ENCODE results near the gene GNPAT. TPM values are rescaled to one million over a fixed set of nuclear protein-coding genes. Genes with fewer than 3 reads are reported as not detected.

GNPAT gene
- total RNA-seq, 1 experiment from 2014 or later = 42.8 TPM

DNA sequence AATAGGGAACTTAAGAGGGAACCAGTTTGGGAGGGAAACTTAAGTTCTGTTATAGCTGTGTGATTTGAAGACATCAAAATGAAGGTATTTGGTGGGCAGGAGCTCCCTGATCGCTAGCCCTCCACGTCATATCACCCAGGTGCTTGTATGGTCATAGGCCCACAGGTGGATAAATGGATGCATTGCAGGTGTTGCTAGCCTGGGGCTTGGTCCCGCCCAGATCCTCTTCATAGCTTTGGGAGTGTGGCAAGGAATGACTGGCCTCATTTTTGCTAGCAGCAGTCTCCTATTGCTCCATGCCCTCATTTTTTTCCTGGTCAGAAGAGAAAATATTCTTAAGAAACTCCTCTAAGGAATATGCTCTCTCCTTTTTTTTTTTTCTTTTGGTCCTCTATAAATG is 11.3 kb downstream of the GNPAT start:
- H3K9ac ChIP-seq (ENCODE audit: low read length) = no peak overlapping the region
- H3K4me2 ChIP-seq (ENCODE audit: low read length) = no peak overlapping the region
- H3K27me3 ChIP-seq (ENCODE audit: insufficient read depth, low read length) = no peaks in the 10 kb centered on the region
- H4K20me1 ChIP-seq (ENCODE audit: insufficient read depth) = peaks cover 3% of the 10 kb centered on the region; the same call in 1 of the 2 replicates
- RAD21 ChIA-PET (ENCODE audit: low non-redundant PET in 1 of 2, low total read pairs in 2 of 2, uncharacterized antibody in 2 of 2, unreplicated experiment in 2 of 2) = no interaction called here
- H2AFZ ChIP-seq (ENCODE audit: low read depth, low read length, poor library complexity, severe bottlenecking) = no peak overlapping the region
- no peak overlapping the region for H3K27ac ChIP-seq (ENCODE audit: low read depth, low read length)
- intact Hi-C loops (cut with micrococcal nuclease) = no loop called here
- H3K4me1 ChIP-seq (ENCODE audit: control insufficient read depth in 1 of 2, insufficient read depth in 2 of 2, low read length in 2 of 2) = no peaks in the 10 kb centered on the region
- ATAC-seq (peak; percentile 86), DNase-seq (ENCODE audit: low read depth, low spot score) (no peak)
- no peaks in the 10 kb centered on the region for H3K9me3 ChIP-seq (ENCODE audit: control insufficient read depth in 1 of 2, insufficient read depth in 1 of 2, low read depth in 1 of 2, low read length in 2 of 2)
- no peak overlapping the region for H3K4me3 ChIP-seq (replicated peaks in 1 of 2; ENCODE audit: low read depth in 1 of 2, low read length in 2 of 2)
- no peaks in the 10 kb centered on the region; a peak in 1 of 4 replicates for H3K36me3 ChIP-seq (ENCODE audit: control insufficient read depth in 1 of 2, insufficient read depth in 2 of 2, low read length in 2 of 2)
- no peak for TF ChIP-seq SRF (IDR thresholded peaks at IDR 0.05; ENCODE audit: low read depth)
- no peak for TF ChIP-seq YY1 (IDR thresholded peaks at IDR 0.05; ENCODE audit: extremely low read depth, insufficient replicate concordance, low read depth, low read length)
- TF ChIP-seq RAD21 (IDR thresholded peaks at IDR 0.05; ENCODE audit: low read depth) = no peak
- no peak for TF ChIP-seq EGR1 (IDR thresholded peaks at IDR 0.05; ENCODE audit: low read depth)
- TF ChIP-seq, protein P1, sequence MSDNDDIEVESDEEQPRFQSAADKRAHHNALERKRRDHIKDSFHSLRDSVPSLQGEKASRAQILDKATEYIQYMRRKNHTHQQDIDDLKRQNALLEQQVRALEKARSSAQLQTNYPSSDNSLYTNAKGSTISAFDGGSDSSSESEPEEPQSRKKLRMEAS (IDR thresholded peaks at IDR 0.05) = no peak
- TF ChIP-seq EZH2phosphoT487 (IDR thresholded peaks at IDR 0.05; ENCODE audit: borderline replicate concordance) = no peak
- no peak for TF ChIP-seq JUND (IDR thresholded peaks at IDR 0.05)
- TF ChIP-seq, protein P2, sequence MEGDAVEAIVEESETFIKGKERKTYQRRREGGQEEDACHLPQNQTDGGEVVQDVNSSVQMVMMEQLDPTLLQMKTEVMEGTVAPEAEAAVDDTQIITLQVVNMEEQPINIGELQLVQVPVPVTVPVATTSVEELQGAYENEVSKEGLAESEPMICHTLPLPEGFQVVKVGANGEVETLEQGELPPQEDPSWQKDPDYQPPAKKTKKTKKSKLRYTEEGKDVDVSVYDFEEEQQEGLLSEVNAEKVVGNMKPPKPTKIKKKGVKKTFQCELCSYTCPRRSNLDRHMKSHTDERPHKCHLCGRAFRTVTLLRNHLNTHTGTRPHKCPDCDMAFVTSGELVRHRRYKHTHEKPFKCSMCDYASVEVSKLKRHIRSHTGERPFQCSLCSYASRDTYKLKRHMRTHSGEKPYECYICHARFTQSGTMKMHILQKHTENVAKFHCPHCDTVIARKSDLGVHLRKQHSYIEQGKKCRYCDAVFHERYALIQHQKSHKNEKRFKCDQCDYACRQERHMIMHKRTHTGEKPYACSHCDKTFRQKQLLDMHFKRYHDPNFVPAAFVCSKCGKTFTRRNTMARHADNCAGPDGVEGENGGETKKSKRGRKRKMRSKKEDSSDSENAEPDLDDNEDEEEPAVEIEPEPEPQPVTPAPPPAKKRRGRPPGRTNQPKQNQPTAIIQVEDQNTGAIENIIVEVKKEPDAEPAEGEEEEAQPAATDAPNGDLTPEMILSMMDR (IDR thresholded peaks at IDR 0.05 in 2 of 3, conservative IDR thresholded peaks at IDR 0.05 in 1 of 3; ENCODE audit: borderline replicate concordance in 1 of 3, insufficient read depth in 1 of 3, low read depth in 2 of 3, low read length in 2 of 3) = no peak; a peak in 1 of 6 replicates
- TF ChIP-seq TCF7L2 (IDR thresholded peaks at IDR 0.05; ENCODE audit: borderline replicate concordance, extremely low read depth, insufficient read depth, insufficient read length) = no peak
- no peak for TF ChIP-seq POLR2AphosphoS5 (IDR thresholded peaks at IDR 0.05; ENCODE audit: low read depth, low read length)
- no peak for TF ChIP-seq SP1 (IDR thresholded peaks at IDR 0.05; ENCODE audit: low read depth)
- TF ChIP-seq POLR2A (IDR thresholded peaks at IDR 0.05; ENCODE audit: borderline replicate concordance, extremely low read depth, insufficient read depth, insufficient read length) = no peak
- TF ChIP-seq, protein P3, sequence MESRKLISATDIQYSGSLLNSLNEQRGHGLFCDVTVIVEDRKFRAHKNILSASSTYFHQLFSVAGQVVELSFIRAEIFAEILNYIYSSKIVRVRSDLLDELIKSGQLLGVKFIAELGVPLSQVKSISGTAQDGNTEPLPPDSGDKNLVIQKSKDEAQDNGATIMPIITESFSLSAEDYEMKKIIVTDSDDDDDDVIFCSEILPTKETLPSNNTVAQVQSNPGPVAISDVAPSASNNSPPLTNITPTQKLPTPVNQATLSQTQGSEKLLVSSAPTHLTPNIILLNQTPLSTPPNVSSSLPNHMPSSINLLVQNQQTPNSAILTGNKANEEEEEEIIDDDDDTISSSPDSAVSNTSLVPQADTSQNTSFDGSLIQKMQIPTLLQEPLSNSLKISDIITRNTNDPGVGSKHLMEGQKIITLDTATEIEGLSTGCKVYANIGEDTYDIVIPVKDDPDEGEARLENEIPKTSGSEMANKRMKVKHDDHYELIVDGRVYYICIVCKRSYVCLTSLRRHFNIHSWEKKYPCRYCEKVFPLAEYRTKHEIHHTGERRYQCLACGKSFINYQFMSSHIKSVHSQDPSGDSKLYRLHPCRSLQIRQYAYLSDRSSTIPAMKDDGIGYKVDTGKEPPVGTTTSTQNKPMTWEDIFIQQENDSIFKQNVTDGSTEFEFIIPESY (IDR thresholded peaks at IDR 0.05; ENCODE audit: extremely low read depth, insufficient replicate concordance, low read length) = no peak
- TF ChIP-seq ZFX (IDR thresholded peaks at IDR 0.05) = no peak
- TF ChIP-seq, protein P4, sequence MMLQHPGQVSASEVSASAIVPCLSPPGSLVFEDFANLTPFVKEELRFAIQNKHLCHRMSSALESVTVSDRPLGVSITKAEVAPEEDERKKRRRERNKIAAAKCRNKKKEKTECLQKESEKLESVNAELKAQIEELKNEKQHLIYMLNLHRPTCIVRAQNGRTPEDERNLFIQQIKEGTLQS (IDR thresholded peaks at IDR 0.05) = no peak
- no peak for TF ChIP-seq CBX3 (IDR thresholded peaks at IDR 0.05; ENCODE audit: low read depth)
- no peak for TF ChIP-seq CEBPB (IDR thresholded peaks at IDR 0.05; ENCODE audit: low read depth)
- no peak for TF ChIP-seq EZH2 (IDR thresholded peaks at IDR 0.05)
- BruUV-seq (replicated peaks) = no TSS peak
- peaks cover 28% of the 10 kb centered on the region for H3K79me2 ChIP-seq (ENCODE audit: insufficient read depth, low read length)
- H3K9me2 ChIP-seq (ENCODE audit: insufficient read depth) = no peaks in the 10 kb centered on the region
- POLR2A ChIA-PET = no interaction called here
- CTCF ChIA-PET = no interaction called here
